ENCODE results near the gene POLDIP2. TPM values are rescaled to one million over a fixed set of nuclear protein-coding genes. Genes with fewer than 3 reads are reported as not detected.

Gene POLDIP2
- total and polyA plus RNA-seq, 9 of the 15 experiments (the other 6 are each of a cell fraction or from before 2014, with no cell fraction given) = 22.0 to 137 (median 104) TPM

- TF ChIP-seq, protein P1, sequence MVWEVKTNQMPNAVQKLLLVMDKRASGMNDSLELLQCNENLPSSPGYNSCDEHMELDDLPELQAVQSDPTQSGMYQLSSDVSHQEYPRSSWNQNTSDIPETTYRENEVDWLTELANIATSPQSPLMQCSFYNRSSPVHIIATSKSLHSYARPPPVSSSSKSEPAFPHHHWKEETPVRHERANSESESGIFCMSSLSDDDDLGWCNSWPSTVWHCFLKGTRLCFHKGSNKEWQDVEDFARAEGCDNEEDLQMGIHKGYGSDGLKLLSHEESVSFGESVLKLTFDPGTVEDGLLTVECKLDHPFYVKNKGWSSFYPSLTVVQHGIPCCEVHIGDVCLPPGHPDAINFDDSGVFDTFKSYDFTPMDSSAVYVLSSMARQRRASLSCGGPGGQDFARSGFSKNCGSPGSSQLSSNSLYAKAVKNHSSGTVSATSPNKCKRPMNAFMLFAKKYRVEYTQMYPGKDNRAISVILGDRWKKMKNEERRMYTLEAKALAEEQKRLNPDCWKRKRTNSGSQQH (CRISPR knock-in tag; IDR thresholded peaks at IDR 0.05) = no peak
- TF ChIP-seq ZNF316 (IDR thresholded peaks at IDR 0.05) (no peak), GTF2E2 (tag; IDR thresholded peaks at IDR 0.05) (no peak), CEBPB (tag; IDR thresholded peaks at IDR 0.05) (no peak), HOXB6 (CRISPR knock-in tag; IDR thresholded peaks at IDR 0.05; ENCODE audit: borderline replicate concordance) (no peak), ARID1B (IDR thresholded peaks at IDR 0.05) (0 out of 2 replicates have a peak, but pooled peaks have one; percentile 4), SNRNP70 (optimal IDR thresholded peaks at IDR 0.05; ENCODE audit: low read depth, low read length) (no peak), SMAD1 (IDR thresholded peaks at IDR 0.05; ENCODE audit: low read depth, low read length, partially characterized antibody) (peak; percentile 22), NFE2 (IDR thresholded peaks at IDR 0.05; ENCODE audit: low read depth) (no peak), KLF1 (tag; IDR thresholded peaks at IDR 0.05) (no peak), ZNF75A (CRISPR knock-in tag; IDR thresholded peaks at IDR 0.05) (no peak), STAT5B (CRISPR knock-in tag; IDR thresholded peaks at IDR 0.05) (no peak), BRCA1 (IDR thresholded peaks at IDR 0.05) (no peak), BRCA1 (CRISPR knock-in tag; IDR thresholded peaks at IDR 0.05) (no peak), SRSF1 (IDR thresholded peaks at IDR 0.05; ENCODE audit: low read depth, low read length) (no peak), EZH2 (IDR thresholded peaks at IDR 0.05; ENCODE audit: borderline replicate concordance, low read depth, low read length) (no peak), SNIP1 (IDR thresholded peaks at IDR 0.05; ENCODE audit: low read depth) (no peak), CBFA2T3 (IDR thresholded peaks at IDR 0.05) (no peak)
- TF ChIP-seq, protein P2, sequence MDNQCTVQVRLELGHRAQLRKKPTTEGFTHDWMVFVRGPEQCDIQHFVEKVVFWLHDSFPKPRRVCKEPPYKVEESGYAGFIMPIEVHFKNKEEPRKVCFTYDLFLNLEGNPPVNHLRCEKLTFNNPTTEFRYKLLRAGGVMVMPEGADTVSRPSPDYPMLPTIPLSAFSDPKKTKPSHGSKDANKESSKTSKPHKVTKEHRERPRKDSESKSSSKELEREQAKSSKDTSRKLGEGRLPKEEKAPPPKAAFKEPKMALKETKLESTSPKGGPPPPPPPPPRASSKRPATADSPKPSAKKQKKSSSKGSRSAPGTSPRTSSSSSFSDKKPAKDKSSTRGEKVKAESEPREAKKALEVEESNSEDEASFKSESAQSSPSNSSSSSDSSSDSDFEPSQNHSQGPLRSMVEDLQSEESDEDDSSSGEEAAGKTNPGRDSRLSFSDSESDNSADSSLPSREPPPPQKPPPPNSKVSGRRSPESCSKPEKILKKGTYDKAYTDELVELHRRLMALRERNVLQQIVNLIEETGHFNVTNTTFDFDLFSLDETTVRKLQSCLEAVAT (IDR thresholded peaks at IDR 0.05) = no peak
Measured at GRCh38 chr17:28335201-28335958, 21.9 kb downstream of the POLDIP2 start, which contains the start of the genes IFT20 and TNFAIP1 (continued).

All from K562 (cell line).